Measurements from ENCODE around the gene CACNA1S.

DNA sequence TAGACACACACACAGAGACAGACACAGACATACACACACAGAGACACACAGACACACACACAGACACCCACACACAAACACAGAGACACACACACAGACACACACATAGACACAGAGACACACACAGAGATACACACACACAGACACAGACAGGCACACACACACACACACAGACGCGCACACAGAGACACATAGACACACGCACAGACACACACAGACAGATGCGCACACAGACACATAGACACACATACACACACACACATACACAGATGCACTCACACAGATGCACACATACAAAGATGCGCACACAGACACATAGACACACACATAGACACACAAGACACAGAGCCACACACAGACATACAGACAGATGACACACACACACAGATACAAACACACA lies 104.7 kb downstream of the CACNA1S start:
- TF ChIP-seq, protein P1, sequence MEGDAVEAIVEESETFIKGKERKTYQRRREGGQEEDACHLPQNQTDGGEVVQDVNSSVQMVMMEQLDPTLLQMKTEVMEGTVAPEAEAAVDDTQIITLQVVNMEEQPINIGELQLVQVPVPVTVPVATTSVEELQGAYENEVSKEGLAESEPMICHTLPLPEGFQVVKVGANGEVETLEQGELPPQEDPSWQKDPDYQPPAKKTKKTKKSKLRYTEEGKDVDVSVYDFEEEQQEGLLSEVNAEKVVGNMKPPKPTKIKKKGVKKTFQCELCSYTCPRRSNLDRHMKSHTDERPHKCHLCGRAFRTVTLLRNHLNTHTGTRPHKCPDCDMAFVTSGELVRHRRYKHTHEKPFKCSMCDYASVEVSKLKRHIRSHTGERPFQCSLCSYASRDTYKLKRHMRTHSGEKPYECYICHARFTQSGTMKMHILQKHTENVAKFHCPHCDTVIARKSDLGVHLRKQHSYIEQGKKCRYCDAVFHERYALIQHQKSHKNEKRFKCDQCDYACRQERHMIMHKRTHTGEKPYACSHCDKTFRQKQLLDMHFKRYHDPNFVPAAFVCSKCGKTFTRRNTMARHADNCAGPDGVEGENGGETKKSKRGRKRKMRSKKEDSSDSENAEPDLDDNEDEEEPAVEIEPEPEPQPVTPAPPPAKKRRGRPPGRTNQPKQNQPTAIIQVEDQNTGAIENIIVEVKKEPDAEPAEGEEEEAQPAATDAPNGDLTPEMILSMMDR (IDR thresholded peaks at IDR 0.05), result no peak
- TF ChIP-seq POLR2A (IDR thresholded peaks at IDR 0.05), result no peak
- no peak for TF ChIP-seq POLR2AphosphoS5 (IDR thresholded peaks at IDR 0.05)
